ENCODE results near the gene HNRNPD. TPM values are rescaled to one million over a fixed set of nuclear protein-coding genes. Genes with fewer than 3 reads are reported as not detected.

The HNRNPD gene
- total and polyA plus RNA-seq, 4 donors, result 29.9 to 53.9 (median 46.2) TPM

DNA sequence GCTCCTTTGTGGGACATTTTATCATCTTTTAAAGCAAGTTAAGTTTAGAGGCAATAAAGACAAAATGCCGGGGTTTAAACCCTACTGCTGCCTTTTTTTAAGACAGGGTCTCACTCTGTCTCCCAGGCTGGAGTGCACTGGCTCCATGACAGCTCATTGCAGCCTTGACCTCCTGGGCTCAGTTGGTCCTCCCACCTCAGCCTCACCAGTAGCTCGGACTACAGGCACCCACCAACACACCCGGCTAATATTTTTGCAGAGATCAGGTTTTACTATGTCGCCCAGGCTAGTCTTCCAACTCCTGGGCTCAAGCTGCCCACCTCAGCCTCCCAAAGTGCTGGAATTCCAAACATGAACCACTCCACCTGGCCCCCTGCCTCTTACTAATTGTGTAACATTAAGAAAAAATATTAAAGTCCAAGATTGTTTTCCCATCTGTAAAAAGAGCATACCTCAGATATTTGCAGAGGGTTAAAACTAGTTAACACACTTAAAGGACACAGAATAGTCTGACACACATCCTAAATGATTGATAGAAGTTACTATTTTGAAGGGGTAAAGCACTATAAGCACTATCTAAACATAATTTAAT is 9.8 kb downstream of the HNRNPD start:
- DNase-seq (ENCODE audit: low spot score), result no peak
- H3K27ac ChIP-seq (ENCODE audit: low read depth in 1 of 2, low read length in 2 of 2), result no peak overlapping the region
- no peak overlapping the region for H3K4me3 ChIP-seq (ENCODE audit: low read depth in 1 of 3, low read length in 3 of 3)
- peaks cover 12 to 46% (median 25%) of the 10 kb centered on the region in 4 donors for H3K4me1 ChIP-seq (ENCODE audit: control insufficient read depth in 4 of 4, insufficient read depth in 4 of 4, low read length in 3 of 4)
- WGBS, result 79% methylated on average over 4 of the region's 4 CpGs
- peaks cover 0 to 8% (median 5%) of the 10 kb centered on the region in 4 donors for H3K36me3 ChIP-seq (ENCODE audit: control insufficient read depth in 4 of 4, insufficient read depth in 3 of 4, low read depth in 1 of 4, low read length in 3 of 4)
- H3K27me3 ChIP-seq (ENCODE audit: control insufficient read depth in 4 of 4, insufficient read depth in 4 of 4, low read length in 3 of 4), result no peaks in the 10 kb centered on the region
- TF ChIP-seq, protein P1, sequence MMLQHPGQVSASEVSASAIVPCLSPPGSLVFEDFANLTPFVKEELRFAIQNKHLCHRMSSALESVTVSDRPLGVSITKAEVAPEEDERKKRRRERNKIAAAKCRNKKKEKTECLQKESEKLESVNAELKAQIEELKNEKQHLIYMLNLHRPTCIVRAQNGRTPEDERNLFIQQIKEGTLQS (IDR thresholded peaks at IDR 0.05), result no peak
- TF ChIP-seq TAF1 (conservative IDR thresholded peaks at IDR 0.05) (no peak), GABPA (IDR thresholded peaks at IDR 0.05 in 1 of 2, conservative IDR thresholded peaks at IDR 0.05 in 1 of 2) (no peak), HNF4G (IDR thresholded peaks at IDR 0.05) (no peak)
- H3K9me3 ChIP-seq (ENCODE audit: control insufficient read depth in 4 of 4, low read length in 3 of 4), result no peaks in the 10 kb centered on the region
- no peak overlapping the region for H3K9ac ChIP-seq (ENCODE audit: low read depth in 1 of 2, low read length in 2 of 2)

DNA sequence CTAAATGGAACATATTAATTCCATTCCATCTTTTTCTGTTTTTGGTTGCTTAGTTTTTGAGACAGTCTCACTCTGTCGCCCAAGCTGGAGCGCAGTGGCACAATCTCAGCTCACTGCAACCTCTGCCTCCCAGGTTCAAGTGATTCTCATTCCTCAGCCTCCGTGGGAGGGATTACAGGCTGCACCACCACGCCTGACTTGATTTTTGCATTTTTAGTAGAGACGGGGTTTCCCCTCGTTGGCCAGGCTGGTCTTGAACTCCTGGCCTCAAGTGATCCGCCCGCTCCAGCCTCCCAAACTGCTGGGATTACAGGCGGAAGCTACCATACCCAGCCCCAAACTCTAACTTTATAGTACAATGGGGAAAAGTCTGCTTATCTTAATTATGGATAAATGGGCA is 11.2 kb downstream of the HNRNPD start:
- no peak overlapping the region for H3K9ac ChIP-seq (ENCODE audit: low read depth in 1 of 2, low read length in 2 of 2)
- H3K4me3 ChIP-seq (ENCODE audit: low read depth in 1 of 3, low read length in 3 of 3), result no peak overlapping the region
- no peak for DNase-seq (ENCODE audit: low spot score)
- TF ChIP-seq, protein P1 (IDR thresholded peaks at IDR 0.05), result no peak
- no peak for TF ChIP-seq FOXA2 (IDR thresholded peaks at IDR 0.05)
- TF ChIP-seq EGR1 (IDR thresholded peaks at IDR 0.05; ENCODE audit: low read depth in 2 of 2), result no peak
- TF ChIP-seq HNF4G (IDR thresholded peaks at IDR 0.05), result no peak
- TF ChIP-seq HNF4A (conservative IDR thresholded peaks at IDR 0.05), result no peak
- TF ChIP-seq, protein P2, sequence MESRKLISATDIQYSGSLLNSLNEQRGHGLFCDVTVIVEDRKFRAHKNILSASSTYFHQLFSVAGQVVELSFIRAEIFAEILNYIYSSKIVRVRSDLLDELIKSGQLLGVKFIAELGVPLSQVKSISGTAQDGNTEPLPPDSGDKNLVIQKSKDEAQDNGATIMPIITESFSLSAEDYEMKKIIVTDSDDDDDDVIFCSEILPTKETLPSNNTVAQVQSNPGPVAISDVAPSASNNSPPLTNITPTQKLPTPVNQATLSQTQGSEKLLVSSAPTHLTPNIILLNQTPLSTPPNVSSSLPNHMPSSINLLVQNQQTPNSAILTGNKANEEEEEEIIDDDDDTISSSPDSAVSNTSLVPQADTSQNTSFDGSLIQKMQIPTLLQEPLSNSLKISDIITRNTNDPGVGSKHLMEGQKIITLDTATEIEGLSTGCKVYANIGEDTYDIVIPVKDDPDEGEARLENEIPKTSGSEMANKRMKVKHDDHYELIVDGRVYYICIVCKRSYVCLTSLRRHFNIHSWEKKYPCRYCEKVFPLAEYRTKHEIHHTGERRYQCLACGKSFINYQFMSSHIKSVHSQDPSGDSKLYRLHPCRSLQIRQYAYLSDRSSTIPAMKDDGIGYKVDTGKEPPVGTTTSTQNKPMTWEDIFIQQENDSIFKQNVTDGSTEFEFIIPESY (IDR thresholded peaks at IDR 0.05), result no peak
- TF ChIP-seq, protein P3, sequence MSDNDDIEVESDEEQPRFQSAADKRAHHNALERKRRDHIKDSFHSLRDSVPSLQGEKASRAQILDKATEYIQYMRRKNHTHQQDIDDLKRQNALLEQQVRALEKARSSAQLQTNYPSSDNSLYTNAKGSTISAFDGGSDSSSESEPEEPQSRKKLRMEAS (IDR thresholded peaks at IDR 0.05), result no peak
- TF ChIP-seq JUND (IDR thresholded peaks at IDR 0.05), result no peak
- no peak for TF ChIP-seq RXRA (IDR thresholded peaks at IDR 0.05)
- no peak for TF ChIP-seq TAF1 (conservative IDR thresholded peaks at IDR 0.05)
- TF ChIP-seq NR2F2 (IDR thresholded peaks at IDR 0.05), result no peak
- H3K36me3 ChIP-seq (ENCODE audit: control insufficient read depth in 4 of 4, insufficient read depth in 3 of 4, low read depth in 1 of 4, low read length in 3 of 4), result peaks cover 3 to 11% (median 5%) of the 10 kb centered on the region in 4 donors
- H3K27me3 ChIP-seq (ENCODE audit: control insufficient read depth in 4 of 4, insufficient read depth in 4 of 4, low read length in 3 of 4), result no peaks in the 10 kb centered on the region
- peaks cover 5 to 36% (median 14%) of the 10 kb centered on the region in 4 donors for H3K4me1 ChIP-seq (ENCODE audit: control insufficient read depth in 4 of 4, insufficient read depth in 4 of 4, low read length in 3 of 4)
- WGBS, result 81% methylated on average over 9 of the region's 9 CpGs
- no peak overlapping the region for H3K27ac ChIP-seq (ENCODE audit: low read depth in 1 of 2, low read length in 2 of 2)
- no peaks in the 10 kb centered on the region for H3K9me3 ChIP-seq (ENCODE audit: control insufficient read depth in 4 of 4, low read length in 3 of 4)

DNA sequence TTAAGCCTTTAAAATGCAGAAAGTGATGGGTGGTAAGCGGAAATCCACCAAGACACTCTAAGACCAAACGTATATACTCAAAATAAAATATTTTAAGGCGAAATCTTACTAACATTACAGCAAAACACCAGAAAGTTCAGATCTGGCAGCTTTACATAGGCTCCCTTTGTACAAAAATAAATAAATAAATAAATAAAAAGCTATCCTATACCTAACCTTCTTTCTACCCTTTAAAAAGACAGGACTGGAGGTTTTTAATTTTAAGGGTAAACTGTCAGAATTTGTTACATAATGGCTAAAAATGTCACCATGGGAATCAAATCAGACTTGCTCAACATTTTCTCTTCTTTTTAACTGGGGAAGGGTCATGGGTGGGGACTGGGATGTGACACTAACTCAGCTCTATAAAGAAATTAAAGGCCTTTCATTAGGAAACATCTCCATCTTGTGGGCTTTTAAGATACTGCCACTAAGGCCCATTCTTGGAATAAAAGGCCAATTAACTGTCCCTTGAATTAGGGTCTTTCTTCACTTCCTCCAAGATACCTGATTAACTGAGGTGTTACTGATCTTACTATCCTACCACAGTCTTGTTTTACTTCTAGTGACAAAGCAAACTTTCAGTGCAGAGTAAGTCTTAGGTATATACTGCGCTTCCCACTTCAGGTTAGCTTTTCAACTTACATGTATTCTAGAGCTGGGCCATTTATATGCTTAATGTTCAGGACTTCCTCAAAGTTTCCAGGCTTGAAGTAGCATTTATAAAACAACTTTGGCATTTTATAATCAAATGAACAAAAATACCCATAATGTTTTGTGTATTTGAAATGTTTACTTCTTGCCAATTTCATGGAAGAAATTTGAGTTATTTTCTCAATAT is 13.3 kb downstream of the HNRNPD start:
- no peaks in the 10 kb centered on the region for H3K9me3 ChIP-seq (ENCODE audit: control insufficient read depth in 4 of 4, low read length in 3 of 4)
- no peak overlapping the region for H3K9ac ChIP-seq (ENCODE audit: low read depth in 1 of 2, low read length in 2 of 2)
- H3K4me1 ChIP-seq (ENCODE audit: control insufficient read depth in 4 of 4, insufficient read depth in 4 of 4, low read length in 3 of 4), result peaks cover 3 to 31% (median 13%) of the 10 kb centered on the region in 4 donors
- H3K4me3 ChIP-seq (ENCODE audit: low read depth in 1 of 3, low read length in 3 of 3), result no peak overlapping the region
- TF ChIP-seq RAD21 (IDR thresholded peaks at IDR 0.05) (peak; percentile 74 to 80), NR2F2 (IDR thresholded peaks at IDR 0.05) (no peak)
- TF ChIP-seq, protein P4, sequence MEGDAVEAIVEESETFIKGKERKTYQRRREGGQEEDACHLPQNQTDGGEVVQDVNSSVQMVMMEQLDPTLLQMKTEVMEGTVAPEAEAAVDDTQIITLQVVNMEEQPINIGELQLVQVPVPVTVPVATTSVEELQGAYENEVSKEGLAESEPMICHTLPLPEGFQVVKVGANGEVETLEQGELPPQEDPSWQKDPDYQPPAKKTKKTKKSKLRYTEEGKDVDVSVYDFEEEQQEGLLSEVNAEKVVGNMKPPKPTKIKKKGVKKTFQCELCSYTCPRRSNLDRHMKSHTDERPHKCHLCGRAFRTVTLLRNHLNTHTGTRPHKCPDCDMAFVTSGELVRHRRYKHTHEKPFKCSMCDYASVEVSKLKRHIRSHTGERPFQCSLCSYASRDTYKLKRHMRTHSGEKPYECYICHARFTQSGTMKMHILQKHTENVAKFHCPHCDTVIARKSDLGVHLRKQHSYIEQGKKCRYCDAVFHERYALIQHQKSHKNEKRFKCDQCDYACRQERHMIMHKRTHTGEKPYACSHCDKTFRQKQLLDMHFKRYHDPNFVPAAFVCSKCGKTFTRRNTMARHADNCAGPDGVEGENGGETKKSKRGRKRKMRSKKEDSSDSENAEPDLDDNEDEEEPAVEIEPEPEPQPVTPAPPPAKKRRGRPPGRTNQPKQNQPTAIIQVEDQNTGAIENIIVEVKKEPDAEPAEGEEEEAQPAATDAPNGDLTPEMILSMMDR (IDR thresholded peaks at IDR 0.05; ENCODE audit: low read depth, low read length, missing input control), result peak; percentile 62
- no peak for DNase-seq (ENCODE audit: low spot score)
- WGBS, result 91% methylated on average over 4 of the region's 4 CpGs
- no peaks in the 10 kb centered on the region for H3K27me3 ChIP-seq (ENCODE audit: control insufficient read depth in 4 of 4, insufficient read depth in 4 of 4, low read length in 3 of 4)
- peaks cover 3 to 28% (median 20%) of the 10 kb centered on the region in 4 donors for H3K36me3 ChIP-seq (ENCODE audit: control insufficient read depth in 4 of 4, insufficient read depth in 3 of 4, low read depth in 1 of 4, low read length in 3 of 4)
- H3K27ac ChIP-seq (ENCODE audit: low read depth in 1 of 2, low read length in 2 of 2), result no peak overlapping the region

All from liver (tissue), 9 donors.